Natural killer cell (primary cell): ENCODE measurements around the gene EOMES. TPM values are rescaled to one million over a fixed set of nuclear protein-coding genes. Genes with fewer than 3 reads are reported as not detected.

Source experiments
- ATAC-seq, 3 donors: fragments of 150-1000 bp in 2 of 3; fragments of 200-7000 bp in 1 of 3; cut with Tn5 transposase; 1 replicate in 1 of 3; 2 replicates in 2 of 3; pipeline ENCODE4 v1.10.0; 2021; ENCODE audit warnings: mild to moderate bottlenecking in 2 of 3, moderate library complexity in 2 of 3
- DNase-seq, 2 donors: peaks; one replicate each; pipeline versions ENCODE4 v3.0.0 to v3.0.0-alpha.2; 2013 to 2021; ENCODE audit warnings: mixed read lengths in 1 of 2
- H3K27ac ChIP-seq: one replicate; pipeline ENCODE4 v1.5.1; 2013; ENCODE audit warnings: mild to moderate bottlenecking, low read length
- H3K27me3 ChIP-seq: one replicate; pipeline ENCODE4 v1.6.1; 2013; ENCODE audit warnings: low read length; ENCODE audit not compliant: control insufficient read depth, insufficient read depth
- H3K36me3 ChIP-seq: one replicate; pipeline ENCODE4 v1.6.1; 2013; ENCODE audit warnings: low read length; ENCODE audit not compliant: control insufficient read depth, insufficient read depth
- H3K4me1 ChIP-seq: one replicate; pipeline ENCODE4 v1.6.1; 2013; ENCODE audit warnings: low read length; ENCODE audit not compliant: control insufficient read depth, insufficient read depth
- H3K4me3 ChIP-seq: one replicate; pipeline ENCODE4 v1.5.1; 2013; ENCODE audit warnings: low read length
- H3K9me3 ChIP-seq: one replicate; pipeline ENCODE4 v1.6.1; 2013; ENCODE audit warnings: low read length; ENCODE audit not compliant: control insufficient read depth, insufficient read depth
- H3K27ac Mint-ChIP-seq, 2 donors: one replicate each; pipeline ENCODE4 v1.8.0; 2022; ENCODE audit warnings: mild to moderate bottlenecking in 2 of 2, mixed read lengths in 2 of 2, moderate library complexity in 1 of 2
- H3K27me3 Mint-ChIP-seq, 2 donors: one replicate each; pipeline ENCODE4 v1.8.0; 2022; ENCODE audit warnings: low read depth in 2 of 2, mixed read lengths in 2 of 2
- H3K36me3 Mint-ChIP-seq: one replicate; pipeline ENCODE4 v1.8.0; 2022; ENCODE audit warnings: mixed read lengths
- H3K4me1 Mint-ChIP-seq, 2 donors: one replicate each; pipeline ENCODE4 v1.8.0; 2022; ENCODE audit warnings: mixed read lengths in 2 of 2
- H3K4me3 Mint-ChIP-seq: one replicate; pipeline ENCODE4 v1.8.0; 2022; ENCODE audit warnings: mild to moderate bottlenecking, moderate library complexity, mixed read lengths
- H3K9me3 Mint-ChIP-seq, 2 donors: one replicate each; pipeline ENCODE4 v1.8.0; 2022; ENCODE audit warnings: mixed read lengths in 2 of 2
- WGBS: methylation state at CpG from one replicate; pipeline ENCODE4 v1.1.7; 2013; ENCODE audit warnings: missing lambda C conversion rate; ENCODE audit not compliant: insufficient coverage; 5-methylcytosine and 5-hydroxymethylcytosine counted together
- intact Hi-C: fragments of 100-400 bp; cut with micrococcal nuclease; formaldehyde crosslinking; loops from one replicate; pipeline ENCODE4 v1.14.2; 2022
- total RNA-seq, 4 donors: library from RNA; stranded (reverse); fragments of 120-200 nt in 1 of 4; gene quantifications; one replicate each; pipeline versions ENCODE4 v1.2.3 to v1.2.4, GENCODE V29; 2013 to 2022
- TF ChIP-seq, protein P1 (sequence below): fragments of 200-600 bp; IDR thresholded peaks from one replicate; pipeline ENCODE4 v1.8.0; 2022; ENCODE audit warnings: antibody characterized with exemption

Gene EOMES
- total RNA-seq, 3 donors from 2014 or later (not counting 1 experiment from before 2014, with no cell fraction given) = 30.3 to 64.0 (median 32.2) TPM

- no peaks in the 10 kb centered on the region for H3K9me3 Mint-ChIP-seq
- H3K4me1 ChIP-seq = peaks cover 31% of the 10 kb centered on the region
- H3K36me3 Mint-ChIP-seq = peaks cover 6% of the 10 kb centered on the region
- peaks cover 49 to 62% of the 10 kb centered on the region in 2 donors for H3K4me1 Mint-ChIP-seq
- ATAC-seq (no peak), DNase-seq (no peak)
- H3K27me3 ChIP-seq = peaks cover 29% of the 10 kb centered on the region
- 4% methylated on average over 15 of the region's 15 CpGs for WGBS
- peak overlapping the region; percentile 43 to 93 for H3K27ac Mint-ChIP-seq
- peaks cover 49 to 52% of the 10 kb centered on the region in 2 donors for H3K27me3 Mint-ChIP-seq
- H3K4me3 ChIP-seq = peak overlapping the region; percentile 89
- H3K27ac ChIP-seq = no peak overlapping the region
- intact Hi-C loops = no loop called here
- peak overlapping the region; percentile 100 for H3K4me3 Mint-ChIP-seq
- TF ChIP-seq, protein P1, sequence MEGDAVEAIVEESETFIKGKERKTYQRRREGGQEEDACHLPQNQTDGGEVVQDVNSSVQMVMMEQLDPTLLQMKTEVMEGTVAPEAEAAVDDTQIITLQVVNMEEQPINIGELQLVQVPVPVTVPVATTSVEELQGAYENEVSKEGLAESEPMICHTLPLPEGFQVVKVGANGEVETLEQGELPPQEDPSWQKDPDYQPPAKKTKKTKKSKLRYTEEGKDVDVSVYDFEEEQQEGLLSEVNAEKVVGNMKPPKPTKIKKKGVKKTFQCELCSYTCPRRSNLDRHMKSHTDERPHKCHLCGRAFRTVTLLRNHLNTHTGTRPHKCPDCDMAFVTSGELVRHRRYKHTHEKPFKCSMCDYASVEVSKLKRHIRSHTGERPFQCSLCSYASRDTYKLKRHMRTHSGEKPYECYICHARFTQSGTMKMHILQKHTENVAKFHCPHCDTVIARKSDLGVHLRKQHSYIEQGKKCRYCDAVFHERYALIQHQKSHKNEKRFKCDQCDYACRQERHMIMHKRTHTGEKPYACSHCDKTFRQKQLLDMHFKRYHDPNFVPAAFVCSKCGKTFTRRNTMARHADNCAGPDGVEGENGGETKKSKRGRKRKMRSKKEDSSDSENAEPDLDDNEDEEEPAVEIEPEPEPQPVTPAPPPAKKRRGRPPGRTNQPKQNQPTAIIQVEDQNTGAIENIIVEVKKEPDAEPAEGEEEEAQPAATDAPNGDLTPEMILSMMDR = no peak
- H3K36me3 ChIP-seq = peaks cover 7% of the 10 kb centered on the region
- H3K9me3 ChIP-seq = no peaks in the 10 kb centered on the region
These were observed 1.3 kb upstream of the EOMES start for GRCh38 chr3:27723456-27723814.

DNA sequence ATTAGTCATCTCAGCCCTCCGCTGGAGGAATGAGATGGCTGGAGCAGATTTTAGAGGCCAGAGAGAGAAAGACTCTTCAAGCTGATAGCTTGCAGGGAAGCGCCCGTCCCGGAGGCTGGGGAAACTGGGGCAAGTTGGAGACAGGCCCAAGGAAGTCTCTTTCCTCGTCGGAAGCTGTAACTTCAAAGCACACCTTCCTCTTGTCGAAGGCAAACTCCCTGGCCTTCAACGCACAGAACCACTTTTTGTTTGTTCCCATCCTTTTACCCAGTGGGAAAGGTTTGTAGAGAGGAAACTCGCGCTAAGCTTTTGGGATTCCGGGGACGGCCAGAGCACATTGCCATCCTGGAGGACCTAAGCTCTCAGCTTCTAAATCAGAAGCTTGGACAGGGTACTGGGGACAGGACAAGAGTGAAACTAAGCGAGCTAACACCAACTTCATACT lies 900 bp upstream of the EOMES start:
- TF ChIP-seq, protein P1 = no peak
- peaks cover 49 to 62% of the 10 kb centered on the region in 2 donors for H3K4me1 Mint-ChIP-seq
- H3K27me3 Mint-ChIP-seq = peaks cover 45 to 47% of the 10 kb centered on the region in 2 donors
- Histone ChIP-seq H3K4me1 (peaks cover 27% of the 10 kb centered on the region), H3K9me3 (no peaks in the 10 kb centered on the region), H3K27me3 (peaks cover 25% of the 10 kb centered on the region), H3K4me3 (peak overlapping the region; percentile 89), H3K27ac (no peak overlapping the region), H3K36me3 (peaks cover 11% of the 10 kb centered on the region)
- peak overlapping the region; percentile 93 to 98 for H3K27ac Mint-ChIP-seq
- no peak for ATAC-seq
- H3K9me3 Mint-ChIP-seq = no peaks in the 10 kb centered on the region
- peak in 1 of 2 donors; percentile 34 for DNase-seq
- H3K4me3 Mint-ChIP-seq = peak overlapping the region; percentile 100
- H3K36me3 Mint-ChIP-seq = peaks cover 10% of the 10 kb centered on the region
- 5% methylated on average over 12 of the region's 13 CpGs for WGBS
- intact Hi-C loops = no loop called here

GRCh38 chr3:27720899-27721716 lies 1.0 kb downstream of the EOMES start:
- peak overlapping the region; percentile 81 for H3K27ac ChIP-seq
- Mint-ChIP-seq H3K9me3 (no peaks in the 10 kb centered on the region), H3K4me3 (peak overlapping the region; percentile 100), H3K27ac (peak overlapping the region; percentile 93 to 98), H3K27me3 (peaks cover 28% of the 10 kb centered on the region in 2 donors), H3K36me3 (peaks cover 29% of the 10 kb centered on the region), H3K4me1 (peaks cover 62 to 75% of the 10 kb centered on the region in 2 donors)
- H3K4me1 ChIP-seq = peaks cover 42% of the 10 kb centered on the region
- H3K9me3 ChIP-seq = no peaks in the 10 kb centered on the region
- peaks cover 28% of the 10 kb centered on the region for H3K36me3 ChIP-seq
- 1% methylated on average over 64 of the region's 64 CpGs for WGBS
- TF ChIP-seq, protein P1 = no peak
- intact Hi-C loops = loop anchor here (1.0 to 2.0 kb wide), 3 partner anchors 9 to 572 kb away; no protein-coding TSS in a partner anchor
- DNase-seq = peak; percentile 31 to 54
- peaks cover 11% of the 10 kb centered on the region for H3K27me3 ChIP-seq
- peak overlapping the region; percentile 89 for H3K4me3 ChIP-seq
- peak; percentile 9 to 22 (median 9) for ATAC-seq
